Fibroblast of pulmonary artery (primary cell): ENCODE results near the gene XCL2.

Experiments
- DNase-seq: peaks from one replicate; pipeline ENCODE4 v3.0.0-alpha.2; 2010; ENCODE audit warnings: low read depth
- H3K4me3 ChIP-seq: replicated peaks from 2 replicates; pipeline ENCODE4 v1.5.1; 2011; ENCODE audit warnings: low read depth, mild to moderate bottlenecking, control low read depth, low read length, moderate library complexity
- TF ChIP-seq, protein P1 (sequence below): IDR thresholded peaks from 2 replicates; pipeline ENCODE4 v1.5.1; 2011; ENCODE audit warnings: mild to moderate bottlenecking, control low read depth, low read length, inconsistent platforms; ENCODE audit errors: missing control alignments

The XCL2 gene

GRCh38 chr1:168509875-168510791 lies 33.7 kb downstream of the XCL2 start:
- TF ChIP-seq, protein P1, sequence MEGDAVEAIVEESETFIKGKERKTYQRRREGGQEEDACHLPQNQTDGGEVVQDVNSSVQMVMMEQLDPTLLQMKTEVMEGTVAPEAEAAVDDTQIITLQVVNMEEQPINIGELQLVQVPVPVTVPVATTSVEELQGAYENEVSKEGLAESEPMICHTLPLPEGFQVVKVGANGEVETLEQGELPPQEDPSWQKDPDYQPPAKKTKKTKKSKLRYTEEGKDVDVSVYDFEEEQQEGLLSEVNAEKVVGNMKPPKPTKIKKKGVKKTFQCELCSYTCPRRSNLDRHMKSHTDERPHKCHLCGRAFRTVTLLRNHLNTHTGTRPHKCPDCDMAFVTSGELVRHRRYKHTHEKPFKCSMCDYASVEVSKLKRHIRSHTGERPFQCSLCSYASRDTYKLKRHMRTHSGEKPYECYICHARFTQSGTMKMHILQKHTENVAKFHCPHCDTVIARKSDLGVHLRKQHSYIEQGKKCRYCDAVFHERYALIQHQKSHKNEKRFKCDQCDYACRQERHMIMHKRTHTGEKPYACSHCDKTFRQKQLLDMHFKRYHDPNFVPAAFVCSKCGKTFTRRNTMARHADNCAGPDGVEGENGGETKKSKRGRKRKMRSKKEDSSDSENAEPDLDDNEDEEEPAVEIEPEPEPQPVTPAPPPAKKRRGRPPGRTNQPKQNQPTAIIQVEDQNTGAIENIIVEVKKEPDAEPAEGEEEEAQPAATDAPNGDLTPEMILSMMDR = no peak

GRCh38 chr1:168509210-168509609 lies 34.6 kb downstream of the XCL2 start:
- no peak for DNase-seq
- TF ChIP-seq, protein P1 = no peak
- no peak overlapping the region for H3K4me3 ChIP-seq

More at GRCh38 chr1:168509875-168510791, 33.7 kb downstream of the XCL2 start:
- no peak overlapping the region for H3K4me3 ChIP-seq
- DNase-seq = no peak

DNA sequence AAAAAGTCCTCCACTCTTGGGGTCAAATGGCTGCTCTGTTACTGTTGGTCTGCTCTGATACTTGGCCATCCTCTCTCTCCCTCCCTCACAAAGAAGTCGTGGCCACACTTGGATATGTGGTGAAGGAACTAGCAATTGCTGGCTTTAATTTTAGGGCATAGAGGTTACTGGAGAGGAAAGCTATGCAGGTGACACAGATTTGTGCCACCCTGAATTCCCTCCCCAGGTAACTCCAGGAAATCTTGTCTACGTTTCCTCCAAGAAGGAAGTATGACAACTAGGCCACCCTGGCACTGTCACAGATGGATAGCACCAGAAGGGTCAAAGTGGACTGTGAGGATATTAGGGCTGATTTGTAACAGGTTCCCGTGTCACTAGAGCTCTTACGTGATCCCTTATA lies 36.0 kb downstream of the XCL2 start:
- no peak overlapping the region for H3K4me3 ChIP-seq
- no peak for DNase-seq
- TF ChIP-seq, protein P1 = no peak

DNA sequence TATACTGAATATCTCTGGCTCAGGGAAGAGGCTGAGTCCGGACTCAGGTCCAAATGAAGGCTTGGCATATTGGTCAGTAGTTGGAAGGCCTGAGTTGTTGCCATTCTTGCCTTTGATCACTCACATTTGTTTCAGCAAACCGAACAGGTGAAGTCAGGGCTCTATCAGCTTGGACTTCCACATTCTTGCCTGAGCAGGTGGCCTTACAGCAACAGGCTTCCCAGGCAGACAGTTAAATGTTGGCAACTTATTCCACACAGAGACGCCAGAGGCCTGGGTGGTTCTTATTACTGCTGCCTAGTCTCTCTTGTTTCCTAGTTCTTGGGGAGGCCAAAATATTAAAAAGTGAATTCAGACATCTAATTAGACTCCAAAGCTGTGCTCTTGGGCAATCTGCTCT lies 36.6 kb downstream of the XCL2 start:
- H3K4me3 ChIP-seq = no peak overlapping the region
- TF ChIP-seq, protein P1 = no peak
- DNase-seq = no peak

- no peak overlapping the region for H3K4me3 ChIP-seq
- TF ChIP-seq, protein P1 = no peak
- peak; percentile 30 for DNase-seq
Measured at GRCh38 chr1:168506204-168506819, 37.5 kb downstream of the XCL2 start.

DNA sequence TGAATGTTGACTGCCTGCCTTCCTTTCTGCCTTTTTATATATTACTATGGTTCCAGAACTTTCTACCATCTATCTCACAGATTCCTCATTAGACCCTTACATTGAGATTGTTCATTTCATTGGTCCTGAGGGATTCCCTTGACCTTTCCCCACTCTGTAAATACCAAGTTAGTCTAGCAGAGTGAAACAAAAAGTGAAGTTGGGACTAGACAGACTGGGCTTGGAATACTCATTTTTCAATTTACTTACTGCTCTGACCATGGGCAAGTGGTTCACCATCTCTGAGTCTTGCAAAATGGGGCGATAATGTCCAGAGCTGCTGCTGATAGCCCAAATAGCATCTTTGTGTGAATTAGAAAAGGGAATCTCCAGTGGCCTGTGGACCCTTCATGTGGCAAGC lies 38.8 kb downstream of the XCL2 start:
- no peak for DNase-seq
- TF ChIP-seq, protein P1 = no peak
- no peak overlapping the region for H3K4me3 ChIP-seq
